Kidney epithelial cell (primary cell): Measurements from ENCODE around the gene NUP188. TPM values are rescaled to one million over a fixed set of nuclear protein-coding genes. Genes with fewer than 3 reads are reported as not detected.
"Not testable (repeated sequence)": the region's sequence is repeated elsewhere in the genome, so short reads cannot be mapped to it uniquely, and the experiment has no call there.

Source experiments
- DNase-seq: peaks from one replicate; pipeline ENCODE4 v3.0.0-alpha.2; 2010; ENCODE audit warnings: low read depth
- H3K27me3 ChIP-seq: 2 replicates; pipeline ENCODE4 v1.6.0; 2011; ENCODE audit warnings: low read length; ENCODE audit not compliant: control insufficient read depth, insufficient read depth
- H3K36me3 ChIP-seq: 2 replicates; pipeline ENCODE4 v1.5.1; 2011; ENCODE audit warnings: low read length; ENCODE audit not compliant: control insufficient read depth, insufficient read depth
- H3K4me3 ChIP-seq: 2 replicates; pipeline ENCODE4 v1.5.1; 2011; ENCODE audit warnings: low read depth, mild to moderate bottlenecking, control low read depth, low read length
- CTCF ChIP-seq: IDR thresholded peaks from 2 replicates; pipeline ENCODE4 v1.5.1; 2011; ENCODE audit warnings: mild to moderate bottlenecking, moderate library complexity, low read length, control low read depth, inconsistent platforms; ENCODE audit not compliant: insufficient read depth, poor library complexity, severe bottlenecking
- total RNA-seq: library from RNA; depleted of rRNA; stranded (reverse); fragments of >200 nt; gene quantifications from 2 replicates; pipeline ENCODE4 v1.2.3, GENCODE V29; 2015

Gene NUP188
- total RNA-seq, 1 donor from 2014 or later, result 35.5 TPM

GRCh38 chr9:129028192-129028966 is 80.9 kb downstream of the NUP188 start, which contains the start of gene SH3GLB2:
Gene SH3GLB2, minus strand, starts transcription at chr9:129028331. Its CDS starts 177 bp downstream, at chr9:129028154.
- peak; percentile 87 for TF ChIP-seq CTCF
- no peak for DNase-seq
- no peaks in the 10 kb centered on the region for H3K27me3 ChIP-seq
- peak within 1 kb of the TSS; percentile 91 for H3K4me3 ChIP-seq
- H3K36me3 ChIP-seq, result no peaks in the 10 kb centered on the region

- Histone ChIP-seq H3K4me3 (no peak overlapping the region), H3K27me3 (no peaks in the 10 kb centered on the region), H3K36me3 (no peaks in the 10 kb centered on the region)
- TF ChIP-seq CTCF, result no peak
- no peak for DNase-seq
These were observed 82.7 kb downstream of the NUP188 start for GRCh38 chr9:129030191-129030590.

GRCh38 chr9:129031514-129031913 is 84.0 kb downstream of the NUP188 start:
- H3K36me3 ChIP-seq, result no peaks in the 10 kb centered on the region
- TF ChIP-seq CTCF, result no peak
- H3K27me3 ChIP-seq, result no peaks in the 10 kb centered on the region
- DNase-seq, result no peak
- H3K4me3 ChIP-seq, result no peak overlapping the region

- no peaks in the 10 kb centered on the region for H3K27me3 ChIP-seq
- TF ChIP-seq CTCF, result no peak
- H3K36me3 ChIP-seq, result no peaks in the 10 kb centered on the region
- no peak overlapping the region for H3K4me3 ChIP-seq
- DNase-seq, result no peak
These were observed 85.2 kb downstream of the NUP188 start for GRCh38 chr9:129032541-129033159.

GRCh38 chr9:129033216-129033615 is 85.7 kb downstream of the NUP188 start:
- H3K4me3 ChIP-seq, result no peak overlapping the region
- no peaks in the 10 kb centered on the region for H3K36me3 ChIP-seq
- H3K27me3 ChIP-seq, result no peaks in the 10 kb centered on the region
- no peak for DNase-seq
- no peak for TF ChIP-seq CTCF

- not testable (repeated sequence) for H3K27me3 ChIP-seq, H3K36me3 ChIP-seq, DNase-seq
- peak overlapping the region; percentile 25 for H3K4me3 ChIP-seq
These were observed 88.3 kb downstream of the NUP188 start for GRCh38 chr9:129035838-129036237.
